Ishikawa (cell line): ENCODE measurements around the gene NPTN.

Experiments used
- CEBPB ChIP-seq: IDR thresholded peaks from 2 replicates; pipeline ENCODE4 v1.6.1; 2012
- CREB1 ChIP-seq: IDR thresholded peaks from 2 replicates; pipeline ENCODE4 v1.6.1; 2012; ENCODE audit warnings: low read depth
- EGR1 ChIP-seq: IDR thresholded peaks from 2 replicates; pipeline ENCODE4 v1.6.1; 2012
- EP300 ChIP-seq: IDR thresholded peaks from 2 replicates; pipeline ENCODE4 v1.6.1; 2012; ENCODE audit warnings: borderline replicate concordance
- FOXM1 ChIP-seq: IDR thresholded peaks from 2 replicates; pipeline ENCODE4 v1.6.1; 2012; ENCODE audit warnings: low read depth, borderline replicate concordance
- NFIC ChIP-seq: IDR thresholded peaks from 2 replicates; pipeline ENCODE4 v1.6.1; 2012
- RAD21 ChIP-seq: IDR thresholded peaks from 2 replicates; pipeline ENCODE4 v1.6.1; 2012; ENCODE audit warnings: low read depth
- TAF1 ChIP-seq: IDR thresholded peaks from 2 replicates; pipeline ENCODE4 v1.6.1; 2012; ENCODE audit warnings: low read depth, mild to moderate bottlenecking
- TCF12 ChIP-seq: IDR thresholded peaks from 2 replicates; pipeline ENCODE4 v1.6.1; 2012; ENCODE audit warnings: low read depth
- TEAD4 ChIP-seq: IDR thresholded peaks from 2 replicates; pipeline ENCODE4 v1.6.1; 2012
- YY1 ChIP-seq: IDR thresholded peaks from 2 replicates; pipeline ENCODE4 v1.6.1; 2012; ENCODE audit warnings: low read depth
- ZBTB7A ChIP-seq: IDR thresholded peaks from 2 replicates; pipeline ENCODE4 v1.6.1; 2012; ENCODE audit warnings: low read depth
- TF ChIP-seq, protein P1 (sequence below): IDR thresholded peaks from 2 replicates; pipeline ENCODE4 v1.6.1; 2012; ENCODE audit warnings: low read depth, mild to moderate bottlenecking
- TF ChIP-seq, protein P2 (sequence below): IDR thresholded peaks from 2 replicates; pipeline ENCODE4 v1.6.1; 2012
- TF ChIP-seq, protein P3 (sequence below): IDR thresholded peaks from 2 replicates; pipeline ENCODE4 v1.6.1; 2012

The NPTN gene

DNA sequence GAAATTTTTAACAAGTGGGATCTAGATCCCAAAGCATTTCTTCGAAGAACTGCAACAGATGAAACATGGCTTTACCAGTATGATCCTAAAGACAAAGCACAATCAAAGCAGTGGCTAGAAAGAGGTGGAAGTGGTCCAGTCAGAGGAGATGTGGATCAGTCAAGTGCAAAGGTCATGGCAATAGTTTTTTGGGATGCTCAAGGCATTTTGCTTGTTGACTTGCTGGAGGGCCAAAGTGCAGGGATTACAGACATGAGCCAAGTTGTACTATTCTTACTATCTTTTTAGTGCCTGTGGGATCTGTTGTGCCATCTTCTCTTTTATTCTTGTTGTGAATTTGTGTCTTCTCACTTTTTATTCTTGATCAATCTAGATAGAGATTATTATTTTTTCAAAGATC, 108.3 kb downstream of the NPTN start:
- TF ChIP-seq, protein P1, sequence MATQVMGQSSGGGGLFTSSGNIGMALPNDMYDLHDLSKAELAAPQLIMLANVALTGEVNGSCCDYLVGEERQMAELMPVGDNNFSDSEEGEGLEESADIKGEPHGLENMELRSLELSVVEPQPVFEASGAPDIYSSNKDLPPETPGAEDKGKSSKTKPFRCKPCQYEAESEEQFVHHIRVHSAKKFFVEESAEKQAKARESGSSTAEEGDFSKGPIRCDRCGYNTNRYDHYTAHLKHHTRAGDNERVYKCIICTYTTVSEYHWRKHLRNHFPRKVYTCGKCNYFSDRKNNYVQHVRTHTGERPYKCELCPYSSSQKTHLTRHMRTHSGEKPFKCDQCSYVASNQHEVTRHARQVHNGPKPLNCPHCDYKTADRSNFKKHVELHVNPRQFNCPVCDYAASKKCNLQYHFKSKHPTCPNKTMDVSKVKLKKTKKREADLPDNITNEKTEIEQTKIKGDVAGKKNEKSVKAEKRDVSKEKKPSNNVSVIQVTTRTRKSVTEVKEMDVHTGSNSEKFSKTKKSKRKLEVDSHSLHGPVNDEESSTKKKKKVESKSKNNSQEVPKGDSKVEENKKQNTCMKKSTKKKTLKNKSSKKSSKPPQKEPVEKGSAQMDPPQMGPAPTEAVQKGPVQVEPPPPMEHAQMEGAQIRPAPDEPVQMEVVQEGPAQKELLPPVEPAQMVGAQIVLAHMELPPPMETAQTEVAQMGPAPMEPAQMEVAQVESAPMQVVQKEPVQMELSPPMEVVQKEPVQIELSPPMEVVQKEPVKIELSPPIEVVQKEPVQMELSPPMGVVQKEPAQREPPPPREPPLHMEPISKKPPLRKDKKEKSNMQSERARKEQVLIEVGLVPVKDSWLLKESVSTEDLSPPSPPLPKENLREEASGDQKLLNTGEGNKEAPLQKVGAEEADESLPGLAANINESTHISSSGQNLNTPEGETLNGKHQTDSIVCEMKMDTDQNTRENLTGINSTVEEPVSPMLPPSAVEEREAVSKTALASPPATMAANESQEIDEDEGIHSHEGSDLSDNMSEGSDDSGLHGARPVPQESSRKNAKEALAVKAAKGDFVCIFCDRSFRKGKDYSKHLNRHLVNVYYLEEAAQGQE = no peak
- TF ChIP-seq NFIC = no peak
- no peak for TF ChIP-seq YY1
- no peak for TF ChIP-seq TAF1
- TF ChIP-seq TCF12 = no peak
- no peak for TF ChIP-seq EP300

DNA sequence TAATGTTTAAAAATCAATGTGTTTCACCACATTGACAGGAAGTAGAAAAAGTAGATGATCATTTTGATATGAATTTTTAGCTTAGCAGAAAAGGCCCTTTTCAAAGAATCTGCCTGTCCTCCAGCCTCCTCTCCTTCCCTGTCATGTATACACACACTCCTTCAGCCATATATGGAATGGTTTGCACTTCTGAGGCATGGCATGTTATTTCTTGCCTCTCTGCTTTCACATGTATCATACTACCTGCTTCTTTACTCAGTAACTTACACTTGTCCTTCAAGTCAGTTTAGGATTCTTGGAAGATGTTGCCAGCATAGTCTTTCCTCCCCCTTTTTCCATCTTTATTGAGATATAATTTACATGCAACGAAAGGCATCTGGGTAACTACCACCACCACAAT, 111.2 kb downstream of the NPTN start:
- TF ChIP-seq, protein P2, sequence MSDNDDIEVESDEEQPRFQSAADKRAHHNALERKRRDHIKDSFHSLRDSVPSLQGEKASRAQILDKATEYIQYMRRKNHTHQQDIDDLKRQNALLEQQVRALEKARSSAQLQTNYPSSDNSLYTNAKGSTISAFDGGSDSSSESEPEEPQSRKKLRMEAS = no peak
- TF ChIP-seq TEAD4 = no peak
- TF ChIP-seq NFIC = no peak
- TF ChIP-seq RAD21 = no peak
- TF ChIP-seq FOXM1 = no peak
- TF ChIP-seq EGR1 = no peak
- TF ChIP-seq, protein P1 = no peak
- no peak for TF ChIP-seq CEBPB
- no peak for TF ChIP-seq CREB1
- TF ChIP-seq TCF12 = no peak
- no peak for TF ChIP-seq EP300
- no peak for TF ChIP-seq ZBTB7A
- TF ChIP-seq, protein P3, sequence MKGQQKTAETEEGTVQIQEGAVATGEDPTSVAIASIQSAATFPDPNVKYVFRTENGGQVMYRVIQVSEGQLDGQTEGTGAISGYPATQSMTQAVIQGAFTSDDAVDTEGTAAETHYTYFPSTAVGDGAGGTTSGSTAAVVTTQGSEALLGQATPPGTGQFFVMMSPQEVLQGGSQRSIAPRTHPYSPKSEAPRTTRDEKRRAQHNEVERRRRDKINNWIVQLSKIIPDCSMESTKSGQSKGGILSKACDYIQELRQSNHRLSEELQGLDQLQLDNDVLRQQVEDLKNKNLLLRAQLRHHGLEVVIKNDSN = no peak
- TF ChIP-seq TAF1 = no peak
- TF ChIP-seq YY1 = no peak

DNA sequence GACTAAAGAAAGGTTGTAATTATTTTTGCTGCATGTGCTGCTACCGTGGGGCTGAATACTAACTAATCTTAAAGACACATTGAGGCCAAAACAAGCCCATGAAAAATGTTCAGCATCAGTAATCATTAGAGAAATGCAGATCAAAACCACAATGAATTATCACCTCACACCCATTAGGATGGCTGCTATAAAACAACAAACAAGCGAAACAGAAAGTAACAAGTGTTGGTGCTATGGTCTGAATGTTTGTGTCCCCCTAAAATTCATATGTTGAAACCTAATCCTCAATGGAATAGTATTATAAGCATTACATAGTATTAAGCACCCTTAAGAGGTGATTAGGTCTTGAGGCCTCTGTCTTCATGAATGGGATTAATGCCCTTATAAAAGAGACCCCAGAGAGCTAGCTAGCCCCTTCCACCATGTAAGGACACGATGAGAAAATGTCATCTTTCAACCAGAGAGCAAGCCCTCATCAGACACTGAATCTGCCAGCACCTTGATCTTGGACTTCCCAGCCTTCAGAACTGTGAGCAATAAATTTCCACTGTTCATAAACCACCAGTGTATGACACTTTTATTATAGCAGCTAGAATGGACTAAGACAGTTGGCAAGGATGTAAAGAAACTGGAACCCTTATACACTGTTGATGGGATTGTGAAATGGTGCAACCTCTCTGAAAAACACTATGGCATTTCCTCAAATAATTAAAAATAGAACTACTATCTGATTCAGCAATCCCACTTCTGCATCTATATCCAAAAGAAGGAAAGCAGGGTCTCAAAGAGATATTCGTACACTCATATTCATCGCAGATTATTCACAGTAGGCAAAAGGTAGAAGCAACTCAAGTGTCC, 114.1 kb downstream of the NPTN start:
- TF ChIP-seq TCF12 (no peak), ZBTB7A (no peak), TEAD4 (no peak), TAF1 (no peak)

DNA sequence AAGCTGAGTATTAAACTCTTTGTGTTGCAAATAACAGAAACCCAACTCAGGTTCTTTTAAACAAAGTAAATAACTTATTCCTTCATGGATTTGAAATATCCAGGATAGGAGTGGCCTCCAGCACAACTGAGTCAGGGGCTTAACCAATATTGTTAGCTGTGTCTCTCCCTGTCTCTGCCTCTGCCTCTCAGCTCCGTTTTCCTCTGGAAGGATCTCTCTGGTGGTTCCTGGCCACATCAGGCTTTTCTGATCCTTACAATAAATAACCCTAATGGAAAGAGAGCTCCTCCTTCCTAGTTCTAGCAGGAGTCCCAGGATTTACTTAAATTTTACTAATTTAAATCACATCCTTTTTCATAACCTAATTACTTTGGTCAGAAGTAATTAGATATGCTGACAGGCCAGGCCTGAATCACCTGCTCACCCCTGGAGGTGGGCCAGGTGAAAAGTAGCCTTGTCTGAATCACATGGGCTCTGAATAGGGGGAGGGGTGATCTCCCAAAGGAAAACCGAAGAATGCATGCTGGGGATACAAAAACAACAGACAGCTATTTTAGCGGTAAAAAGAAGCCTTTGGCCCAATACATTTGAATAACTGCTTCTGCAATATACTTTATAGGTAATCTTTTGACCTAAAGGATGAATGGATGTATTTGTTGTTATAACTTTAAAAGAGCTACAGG, 114.9 kb downstream of the NPTN start:
- no peak for TF ChIP-seq TEAD4
- no peak for TF ChIP-seq CREB1
- TF ChIP-seq YY1 = no peak

DNA sequence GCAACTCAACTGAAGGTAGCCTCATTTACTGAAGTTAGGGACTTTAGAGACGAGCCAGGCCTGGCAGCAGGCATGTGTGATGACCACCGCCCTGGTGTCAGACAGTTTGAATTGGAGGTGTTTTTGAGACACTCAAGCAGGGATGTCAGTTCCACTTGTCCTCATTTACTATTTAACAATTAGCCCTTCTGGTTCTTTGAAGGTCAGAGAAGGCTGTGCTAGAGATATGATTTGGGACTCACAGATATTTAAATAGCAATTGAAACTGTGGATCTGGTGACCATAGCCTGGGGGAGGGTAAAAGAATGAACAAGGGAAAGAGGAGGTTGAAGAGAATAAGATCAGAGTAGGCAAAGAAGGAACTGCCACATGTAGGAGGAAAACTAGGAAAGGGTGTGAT, 115.6 kb downstream of the NPTN start:
- TF ChIP-seq FOXM1 (no peak), RAD21 (no peak), EP300 (no peak), EGR1 (no peak), TEAD4 (no peak), YY1 (no peak)
- TF ChIP-seq, protein P1 = no peak
